ENCODE measurements around the gene NCCRP1.

Gene NCCRP1

GRCh38 chr19:39160523-39160861, 36.3 kb upstream of the NCCRP1 start:
- TF ChIP-seq CTCF (IDR thresholded peaks at IDR 0.05), result no peak

GRCh38 chr19:39160889-39161672, 35.7 kb upstream of the NCCRP1 start:
- no peak for TF ChIP-seq CTCF (IDR thresholded peaks at IDR 0.05)

- no peak for TF ChIP-seq CTCF (IDR thresholded peaks at IDR 0.05)
Measured at GRCh38 chr19:39162441-39163043, 34.2 kb upstream of the NCCRP1 start.

- no peak for TF ChIP-seq CTCF (IDR thresholded peaks at IDR 0.05)
Measured at GRCh38 chr19:39163621-39164020, 33.1 kb upstream of the NCCRP1 start.

- TF ChIP-seq CTCF (IDR thresholded peaks at IDR 0.05), result no peak
Measured at GRCh38 chr19:39164289-39164688, 32.5 kb upstream of the NCCRP1 start.

GRCh38 chr19:39165857-39166256, 30.9 kb upstream of the NCCRP1 start:
- no peak for TF ChIP-seq CTCF (IDR thresholded peaks at IDR 0.05)

GRCh38 chr19:39166571-39167391, 30.0 kb upstream of the NCCRP1 start:
- TF ChIP-seq CTCF (IDR thresholded peaks at IDR 0.05), result no peak
